SK-N-SH (cell line): ENCODE data around the gene MAP2K5. TPM values are rescaled to one million over a fixed set of nuclear protein-coding genes. Genes with fewer than 3 reads are reported as not detected.

ENCODE experiments used
- CTCF ChIA-PET: fragments of 300-600, 350-600 bp; formaldehyde crosslinking; extraction: SDS; loops from one replicate; lab custom pipeline; 2021; lab: Yijun Ruan, JAX
- POLR2A ChIA-PET: fragments of 350-600 bp; sonication (Branson Sonifier 250); formaldehyde crosslinking; extraction: SDS; loops from one replicate; lab custom pipeline; 2020; ENCODE audit warnings: antibody characterized with exemption, inconsistent platforms; lab: Yijun Ruan, JAX
- DNase-seq: peaks from one replicate; pipeline ENCODE4 v3.0.0; 2012
- H2AFZ ChIP-seq: fragments of 200-600 bp; sonication (generic); 2 replicates; pipeline ENCODE4 v1.8.1; 2016; ENCODE audit warnings: antibody characterized with exemption, mild to moderate bottlenecking, low read depth
- H3F3A ChIP-seq: fragments of 200-600 bp; sonication (generic); replicated peaks from 2 replicates; pipeline ENCODE3; 2016; ENCODE audit warnings: antibody characterized with exemption, mild to moderate bottlenecking; ENCODE audit not compliant: insufficient read depth
- H3K27ac ChIP-seq, 2 experiments: fragments of 200-500 bp in 1 of 2; fragments of 200-600 bp in 1 of 2; sonication (Bioruptor generic) in 1 of 2; sonication (generic), shearing (Covaris generic) in 1 of 2; 2 replicates each; pipeline versions ENCODE4 v1.5.1 to v1.6.1; 2014 to 2016; ENCODE audit warnings: low read depth in 2 of 2, inconsistent platforms in 1 of 2, low read length in 1 of 2, mild to moderate bottlenecking in 1 of 2, mixed read lengths in 1 of 2
- H3K27me3 ChIP-seq: fragments of 200-600 bp; sonication (generic), shearing (Covaris generic); 2 replicates; pipeline ENCODE4 v1.6.1; 2016; ENCODE audit warnings: mixed run types; ENCODE audit not compliant: insufficient read depth
- H3K36me3 ChIP-seq, 2 experiments: fragments of 200-500 bp in 1 of 2; fragments of 200-600 bp in 1 of 2; sonication (Bioruptor generic) in 1 of 2; sonication (generic) in 1 of 2; replicated peaks in 1 of 2; 2 replicates each; pipeline versions ENCODE3 to v1.5.1; 2014 to 2016; ENCODE audit warnings: low read length in 1 of 2, mild to moderate bottlenecking in 1 of 2; ENCODE audit not compliant: insufficient read depth in 2 of 2, control insufficient read depth in 1 of 2
- H3K4me1 ChIP-seq, 2 experiments: fragments of 200-500 bp in 1 of 2; fragments of 200-600 bp in 1 of 2; sonication (Bioruptor generic) in 1 of 2; sonication (generic), shearing (Covaris generic) in 1 of 2; 2 replicates each; pipeline versions ENCODE4 v1.5.1 to v1.6.1; 2014 to 2016; ENCODE audit warnings: low read depth in 1 of 2, low read length in 1 of 2, mixed run types in 1 of 2; ENCODE audit not compliant: insufficient read depth in 2 of 2, control insufficient read depth in 1 of 2
- H3K4me2 ChIP-seq: fragments of 200-600 bp; sonication (generic), shearing (Covaris generic); 2 replicates; pipeline ENCODE4 v1.6.1; 2017; ENCODE audit warnings: mixed run types
- H3K4me3 ChIP-seq, 2 experiments: fragments of 200-500 bp in 1 of 2; fragments of 200-600 bp in 1 of 2; sonication (Bioruptor generic) in 1 of 2; sonication (generic), shearing (Covaris generic) in 1 of 2; 2 replicates each; pipeline versions ENCODE4 v1.5.1 to v1.8.1; 2014 to 2016; ENCODE audit warnings: low read depth in 2 of 2, inconsistent platforms in 1 of 2, low read length in 1 of 2, mild to moderate bottlenecking in 1 of 2, mixed read lengths in 1 of 2, moderate library complexity in 1 of 2
- H3K79me2 ChIP-seq: fragments of 200-600 bp; sonication (generic); 2 replicates; pipeline ENCODE4 v1.8.1; 2017; ENCODE audit warnings: mild to moderate bottlenecking; ENCODE audit not compliant: insufficient read depth
- H3K9ac ChIP-seq: fragments of 200-600 bp; sonication (generic); 2 replicates; pipeline ENCODE4 v1.6.1; 2017; ENCODE audit warnings: mixed run types
- H3K9me2 ChIP-seq: fragments of 200-600 bp; sonication (generic); 2 replicates; pipeline ENCODE4 v1.6.1; 2017; ENCODE audit warnings: mixed run types
- H3K9me3 ChIP-seq: fragments of 200-600 bp; sonication (generic); 2 replicates; pipeline ENCODE4 v1.6.1; 2017; ENCODE audit warnings: mixed run types, mild to moderate bottlenecking, moderate library complexity
- H4K20me1 ChIP-seq: fragments of 200-600 bp; sonication (generic); 2 replicates; pipeline ENCODE4 v1.6.1; 2017; ENCODE audit warnings: mild to moderate bottlenecking, mixed run types; ENCODE audit not compliant: insufficient read depth
- FOXJ3 ChIP-seq: sonication (generic); formaldehyde crosslinking; IDR thresholded peaks from 2 replicates; pipeline ENCODE4 v1.5.1; 2020; ENCODE audit warnings: mild to moderate bottlenecking, missing genetic modification reagents
- FOXM1 ChIP-seq: IDR thresholded peaks from 2 replicates; pipeline ENCODE4 v1.4.0; 2012; ENCODE audit warnings: low read depth, mild to moderate bottlenecking
- GABPA ChIP-seq: IDR thresholded peaks from 2 replicates; pipeline ENCODE4 v1.4.0; 2012; ENCODE audit warnings: low read depth, mild to moderate bottlenecking
- MXI1 ChIP-seq: IDR thresholded peaks from 2 replicates; pipeline ENCODE4 v1.6.1; 2012; ENCODE audit warnings: mild to moderate bottlenecking, low read depth, low read length, improper control_type of control experiment
- RCOR1 ChIP-seq: fragments of 150-350 bp; IDR thresholded peaks from 2 replicates; pipeline ENCODE4 v1.6.1; 2017; ENCODE audit warnings: antibody characterized with exemption, low read length
- TAF1 ChIP-seq: IDR thresholded peaks from 2 replicates; pipeline ENCODE4 v1.6.1; 2012; ENCODE audit warnings: low read depth, mild to moderate bottlenecking, low read length, moderate library complexity, borderline replicate concordance
- YY1 ChIP-seq: IDR thresholded peaks from 2 replicates; pipeline ENCODE4 v1.4.0; 2012; ENCODE audit warnings: low read depth, mild to moderate bottlenecking
- WGBS: methylation state at CpG from one replicate; pipeline ENCODE4 v1.1.6; 2017; ENCODE audit warnings: low lambda C conversion rate; 5-methylcytosine and 5-hydroxymethylcytosine counted together
- polyA plus RNA-seq, 3 experiments: library from polyadenylated mRNA; depleted of rRNA; stranded (reverse); fragments of >200 nt; gene quantifications; 2 replicates each; pipeline ENCODE4 v1.2.3, GENCODE V29; 2012
- TF ChIP-seq, protein P1 (sequence below): fragments of 200-600 bp; sonication (generic); IDR thresholded peaks from 2 replicates; pipeline ENCODE4 v1.6.1; 2017; ENCODE audit warnings: antibody characterized with exemption, mild to moderate bottlenecking, moderate library complexity
- TF ChIP-seq, protein P2 (sequence below): IDR thresholded peaks from 2 replicates; pipeline ENCODE4 v1.6.1; 2012; ENCODE audit warnings: mild to moderate bottlenecking, low read depth, low read length, moderate library complexity
- TF ChIP-seq, protein P3 (sequence below): IDR thresholded peaks from 2 replicates; pipeline ENCODE4 v1.4.0; 2012; ENCODE audit warnings: low read depth, borderline replicate concordance
- TF ChIP-seq, protein P4 (sequence below): fragments of 150-350 bp; IDR thresholded peaks from 2 replicates; pipeline ENCODE4 v1.6.1; 2016; ENCODE audit warnings: mild to moderate bottlenecking, low read depth, low read length

MAP2K5 gene
- polyA plus RNA-seq, 1 of the 3 experiments (the other 2 are of a cell fraction): 6.2 TPM

DNA sequence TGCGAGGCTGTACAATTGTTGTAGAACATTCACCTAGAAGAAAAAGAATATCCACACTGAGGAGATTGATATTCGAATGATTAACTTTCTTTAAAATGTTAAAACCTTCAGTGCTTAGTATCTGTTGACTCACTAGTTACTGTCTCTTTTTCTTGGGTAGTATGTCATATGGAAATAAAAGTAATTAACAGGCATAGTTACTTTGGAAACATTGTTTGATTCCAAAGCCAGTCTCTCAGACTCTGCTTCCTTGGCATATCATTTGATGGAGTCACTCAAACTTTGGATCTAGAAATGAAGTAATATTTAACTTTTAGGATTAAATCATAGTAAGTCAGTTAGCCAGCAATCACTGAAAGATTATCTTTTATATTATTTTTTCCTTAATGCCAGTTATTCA is 63.4 kb downstream of the MAP2K5 start (continued):
- TF ChIP-seq, protein P1, sequence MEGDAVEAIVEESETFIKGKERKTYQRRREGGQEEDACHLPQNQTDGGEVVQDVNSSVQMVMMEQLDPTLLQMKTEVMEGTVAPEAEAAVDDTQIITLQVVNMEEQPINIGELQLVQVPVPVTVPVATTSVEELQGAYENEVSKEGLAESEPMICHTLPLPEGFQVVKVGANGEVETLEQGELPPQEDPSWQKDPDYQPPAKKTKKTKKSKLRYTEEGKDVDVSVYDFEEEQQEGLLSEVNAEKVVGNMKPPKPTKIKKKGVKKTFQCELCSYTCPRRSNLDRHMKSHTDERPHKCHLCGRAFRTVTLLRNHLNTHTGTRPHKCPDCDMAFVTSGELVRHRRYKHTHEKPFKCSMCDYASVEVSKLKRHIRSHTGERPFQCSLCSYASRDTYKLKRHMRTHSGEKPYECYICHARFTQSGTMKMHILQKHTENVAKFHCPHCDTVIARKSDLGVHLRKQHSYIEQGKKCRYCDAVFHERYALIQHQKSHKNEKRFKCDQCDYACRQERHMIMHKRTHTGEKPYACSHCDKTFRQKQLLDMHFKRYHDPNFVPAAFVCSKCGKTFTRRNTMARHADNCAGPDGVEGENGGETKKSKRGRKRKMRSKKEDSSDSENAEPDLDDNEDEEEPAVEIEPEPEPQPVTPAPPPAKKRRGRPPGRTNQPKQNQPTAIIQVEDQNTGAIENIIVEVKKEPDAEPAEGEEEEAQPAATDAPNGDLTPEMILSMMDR: no peak
- TF ChIP-seq, protein P2, sequence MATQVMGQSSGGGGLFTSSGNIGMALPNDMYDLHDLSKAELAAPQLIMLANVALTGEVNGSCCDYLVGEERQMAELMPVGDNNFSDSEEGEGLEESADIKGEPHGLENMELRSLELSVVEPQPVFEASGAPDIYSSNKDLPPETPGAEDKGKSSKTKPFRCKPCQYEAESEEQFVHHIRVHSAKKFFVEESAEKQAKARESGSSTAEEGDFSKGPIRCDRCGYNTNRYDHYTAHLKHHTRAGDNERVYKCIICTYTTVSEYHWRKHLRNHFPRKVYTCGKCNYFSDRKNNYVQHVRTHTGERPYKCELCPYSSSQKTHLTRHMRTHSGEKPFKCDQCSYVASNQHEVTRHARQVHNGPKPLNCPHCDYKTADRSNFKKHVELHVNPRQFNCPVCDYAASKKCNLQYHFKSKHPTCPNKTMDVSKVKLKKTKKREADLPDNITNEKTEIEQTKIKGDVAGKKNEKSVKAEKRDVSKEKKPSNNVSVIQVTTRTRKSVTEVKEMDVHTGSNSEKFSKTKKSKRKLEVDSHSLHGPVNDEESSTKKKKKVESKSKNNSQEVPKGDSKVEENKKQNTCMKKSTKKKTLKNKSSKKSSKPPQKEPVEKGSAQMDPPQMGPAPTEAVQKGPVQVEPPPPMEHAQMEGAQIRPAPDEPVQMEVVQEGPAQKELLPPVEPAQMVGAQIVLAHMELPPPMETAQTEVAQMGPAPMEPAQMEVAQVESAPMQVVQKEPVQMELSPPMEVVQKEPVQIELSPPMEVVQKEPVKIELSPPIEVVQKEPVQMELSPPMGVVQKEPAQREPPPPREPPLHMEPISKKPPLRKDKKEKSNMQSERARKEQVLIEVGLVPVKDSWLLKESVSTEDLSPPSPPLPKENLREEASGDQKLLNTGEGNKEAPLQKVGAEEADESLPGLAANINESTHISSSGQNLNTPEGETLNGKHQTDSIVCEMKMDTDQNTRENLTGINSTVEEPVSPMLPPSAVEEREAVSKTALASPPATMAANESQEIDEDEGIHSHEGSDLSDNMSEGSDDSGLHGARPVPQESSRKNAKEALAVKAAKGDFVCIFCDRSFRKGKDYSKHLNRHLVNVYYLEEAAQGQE: no peak
- TF ChIP-seq FOXJ3 (no peak), RCOR1 (no peak), YY1 (no peak), TAF1 (no peak), GABPA (no peak)
- TF ChIP-seq, protein P3, sequence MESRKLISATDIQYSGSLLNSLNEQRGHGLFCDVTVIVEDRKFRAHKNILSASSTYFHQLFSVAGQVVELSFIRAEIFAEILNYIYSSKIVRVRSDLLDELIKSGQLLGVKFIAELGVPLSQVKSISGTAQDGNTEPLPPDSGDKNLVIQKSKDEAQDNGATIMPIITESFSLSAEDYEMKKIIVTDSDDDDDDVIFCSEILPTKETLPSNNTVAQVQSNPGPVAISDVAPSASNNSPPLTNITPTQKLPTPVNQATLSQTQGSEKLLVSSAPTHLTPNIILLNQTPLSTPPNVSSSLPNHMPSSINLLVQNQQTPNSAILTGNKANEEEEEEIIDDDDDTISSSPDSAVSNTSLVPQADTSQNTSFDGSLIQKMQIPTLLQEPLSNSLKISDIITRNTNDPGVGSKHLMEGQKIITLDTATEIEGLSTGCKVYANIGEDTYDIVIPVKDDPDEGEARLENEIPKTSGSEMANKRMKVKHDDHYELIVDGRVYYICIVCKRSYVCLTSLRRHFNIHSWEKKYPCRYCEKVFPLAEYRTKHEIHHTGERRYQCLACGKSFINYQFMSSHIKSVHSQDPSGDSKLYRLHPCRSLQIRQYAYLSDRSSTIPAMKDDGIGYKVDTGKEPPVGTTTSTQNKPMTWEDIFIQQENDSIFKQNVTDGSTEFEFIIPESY: no peak
- TF ChIP-seq, protein P4, sequence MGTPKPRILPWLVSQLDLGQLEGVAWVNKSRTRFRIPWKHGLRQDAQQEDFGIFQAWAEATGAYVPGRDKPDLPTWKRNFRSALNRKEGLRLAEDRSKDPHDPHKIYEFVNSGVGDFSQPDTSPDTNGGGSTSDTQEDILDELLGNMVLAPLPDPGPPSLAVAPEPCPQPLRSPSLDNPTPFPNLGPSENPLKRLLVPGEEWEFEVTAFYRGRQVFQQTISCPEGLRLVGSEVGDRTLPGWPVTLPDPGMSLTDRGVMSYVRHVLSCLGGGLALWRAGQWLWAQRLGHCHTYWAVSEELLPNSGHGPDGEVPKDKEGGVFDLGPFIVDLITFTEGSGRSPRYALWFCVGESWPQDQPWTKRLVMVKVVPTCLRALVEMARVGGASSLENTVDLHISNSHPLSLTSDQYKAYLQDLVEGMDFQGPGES: no peak

DNA sequence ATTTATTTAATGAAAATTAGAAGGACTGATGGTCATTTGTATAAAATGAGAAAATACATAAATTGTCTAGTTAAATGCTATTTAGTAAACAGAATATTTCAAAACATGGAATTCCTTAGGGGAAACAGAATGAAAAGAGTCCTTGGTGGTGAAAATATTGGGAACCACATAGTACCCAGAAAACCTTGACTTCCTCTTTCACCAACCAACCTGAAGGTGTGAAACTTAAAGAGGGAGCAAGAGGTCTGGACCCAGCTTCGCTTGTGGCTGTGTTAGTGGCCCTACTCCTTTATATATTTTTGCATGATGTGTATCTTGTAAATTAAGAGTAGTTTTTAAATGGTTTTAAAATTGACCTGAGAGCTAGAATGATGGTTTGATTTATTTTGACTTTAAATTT is 64.2 kb downstream of the MAP2K5 start:
- WGBS: 96% methylated on average over 1 of the region's 1 CpG
- TF ChIP-seq MXI1 (no peak), FOXM1 (no peak)
- CTCF ChIA-PET: no interaction called here

More for the DNA sequence above, 64.2 kb downstream of the MAP2K5 start:
- Histone ChIP-seq H3K4me3 (no peak overlapping the region), H3K9me2 (no peaks in the 10 kb centered on the region), H3F3A (no peaks in the 10 kb centered on the region), H3K27me3 (no peaks in the 10 kb centered on the region), H3K36me3 (peaks cover 12% of the 10 kb centered on the region in 2 experiments), H3K9ac (no peak overlapping the region), H3K4me1 (no peaks in the 10 kb centered on the region), H3K79me2 (no peaks in the 10 kb centered on the region), H3K27ac (no peak overlapping the region), H3K4me2 (no peak overlapping the region), H3K9me3 (no peaks in the 10 kb centered on the region), H4K20me1 (no peaks in the 10 kb centered on the region), H2AFZ (no peak overlapping the region)
- no peak for DNase-seq
- POLR2A ChIA-PET: no interaction called here
